Activated T-cell treated with anti-CD3 and anti-CD28 coated beads, Interleukin-2, amount 50 U/mL, for 72 hours (primary cell): ENCODE results near the gene P2RY8. TPM values are rescaled to one million over a fixed set of nuclear protein-coding genes. Genes with fewer than 3 reads are reported as not detected.
"Not testable (repeated sequence)": the region's sequence is repeated elsewhere in the genome, so short reads cannot be mapped to it uniquely, and the experiment has no call there.

ENCODE experiments used
- ATAC-seq, 2 donors: fragments of 150-1000 bp; cut with Tn5 transposase; replicated peaks in 1 of 2; 2 replicates each; pipeline ENCODE4 v1.10.0; 2021; ENCODE audit warnings: moderate library complexity in 2 of 2, mild to moderate bottlenecking in 1 of 2
- DNase-seq, 2 donors: peaks; one replicate each; pipeline ENCODE4 v3.0.0; 2021 to 2022; ENCODE audit warnings: mixed read lengths in 1 of 2
- H3K27ac Mint-ChIP-seq: one replicate; pipeline ENCODE4 v1.8.0; 2022; ENCODE audit warnings: mild to moderate bottlenecking, moderate library complexity, mixed read lengths
- H3K27me3 Mint-ChIP-seq: one replicate; pipeline ENCODE4 v1.8.0; 2022; ENCODE audit warnings: low read depth, mixed read lengths
- H3K36me3 Mint-ChIP-seq, 2 donors: one replicate each; pipeline ENCODE4 v1.8.0; 2022; ENCODE audit warnings: mixed read lengths in 2 of 2, mild to moderate bottlenecking in 1 of 2; ENCODE audit not compliant: insufficient read depth in 2 of 2
- H3K4me1 Mint-ChIP-seq: one replicate; pipeline ENCODE4 v1.8.0; 2022; ENCODE audit warnings: low read depth, mixed read lengths
- H3K4me3 Mint-ChIP-seq, 2 donors: one replicate each; pipeline ENCODE4 v1.8.0; 2022; ENCODE audit warnings: mild to moderate bottlenecking in 2 of 2, mixed read lengths in 2 of 2, moderate library complexity in 2 of 2
- H3K9me3 Mint-ChIP-seq, 2 donors: one replicate each; pipeline ENCODE4 v1.8.0; 2022; ENCODE audit warnings: mixed read lengths in 2 of 2
- total RNA-seq, 2 donors: library from RNA; stranded (reverse); gene quantifications; one replicate each; pipeline ENCODE4 v1.2.3, GENCODE V29; 2022

P2RY8 gene
- 10 to 100 TPM; 40.1 to 45.7 TPM for total RNA-seq

- H3K27ac Mint-ChIP-seq = peak within 1 kb of the TSS; percentile 96
- DNase-seq = peak; percentile 82 to 84
- H3K4me3 Mint-ChIP-seq = peak within 1 kb of the TSS; percentile 92 to 93
- ATAC-seq = peak; percentile 74 to 77
- no peaks in the 10 kb centered on the region for H3K27me3 Mint-ChIP-seq
- no peaks in the 10 kb centered on the region for H3K9me3 Mint-ChIP-seq
- H3K4me1 Mint-ChIP-seq = peaks cover 24% of the 10 kb centered on the region
- peaks cover 7 to 9% of the 10 kb centered on the region in 2 donors for H3K36me3 Mint-ChIP-seq
Observed at GRCh38 chrX:1537031-1537715, at the start of gene P2RY8. Gene P2RY8 (minus strand): TSS chrX:1537185. CDS start chrX:1466558, 70,627 bp downstream.

- no peaks in the 10 kb centered on the region for H3K36me3 Mint-ChIP-seq
- peaks cover 32% of the 10 kb centered on the region for H3K4me1 Mint-ChIP-seq
- H3K9me3 Mint-ChIP-seq = no peaks in the 10 kb centered on the region
- no peak for ATAC-seq
- no peak for DNase-seq
- H3K4me3 Mint-ChIP-seq = no peak overlapping the region
- no peaks in the 10 kb centered on the region for H3K27me3 Mint-ChIP-seq
- peak overlapping the region; percentile 100 for H3K27ac Mint-ChIP-seq
Observed at GRCh38 chrX:1584237-1585011, 47.4 kb upstream of the P2RY8 start.

GRCh38 chrX:1582686-1583437 is 45.9 kb upstream of the P2RY8 start:
- Mint-ChIP-seq H3K27ac (peak overlapping the region; percentile 100), H3K4me3 (peak overlapping the region; percentile 56 to 58), H3K9me3 (no peaks in the 10 kb centered on the region), H3K36me3 (no peaks in the 10 kb centered on the region), H3K4me1 (peaks cover 29% of the 10 kb centered on the region), H3K27me3 (no peaks in the 10 kb centered on the region)
- ATAC-seq (peak; percentile 96 to 98), DNase-seq (peak; percentile 78 to 79)

GRCh38 chrX:1581132-1581531 is 44.1 kb upstream of the P2RY8 start:
- Mint-ChIP-seq H3K9me3 (no peaks in the 10 kb centered on the region), H3K36me3 (no peaks in the 10 kb centered on the region), H3K27ac (no peak overlapping the region), H3K4me1 (peaks cover 29% of the 10 kb centered on the region), H3K27me3 (no peaks in the 10 kb centered on the region), H3K4me3 (peak overlapping the region in 1 of 2 donors; percentile 32)
- ATAC-seq = peak; percentile 43 to 46
- peak; percentile 76 to 85 for DNase-seq

- Mint-ChIP-seq H3K9me3 (no peaks in the 10 kb centered on the region), H3K27me3 (no peaks in the 10 kb centered on the region), H3K27ac (no peak overlapping the region), H3K36me3 (no peaks in the 10 kb centered on the region), H3K4me3 (no peak overlapping the region), H3K4me1 (peaks cover 25% of the 10 kb centered on the region)
- ATAC-seq (no peak), DNase-seq (no peak)
Observed at GRCh38 chrX:1578511-1579173, 41.7 kb upstream of the P2RY8 start.

- Mint-ChIP-seq H3K4me3 (no peak overlapping the region), H3K27me3 (no peaks in the 10 kb centered on the region), H3K36me3 (no peaks in the 10 kb centered on the region), H3K4me1 (peaks cover 18% of the 10 kb centered on the region), H3K27ac (no peak overlapping the region), H3K9me3 (no peaks in the 10 kb centered on the region)
- ATAC-seq (no peak), DNase-seq (no peak)
Observed at GRCh38 chrX:1577845-1578244, 40.9 kb upstream of the P2RY8 start.

GRCh38 chrX:1576201-1576992 is 39.4 kb upstream of the P2RY8 start:
- H3K4me1 Mint-ChIP-seq = peaks cover 7% of the 10 kb centered on the region
- no peaks in the 10 kb centered on the region for H3K27me3 Mint-ChIP-seq
- H3K36me3 Mint-ChIP-seq = no peaks in the 10 kb centered on the region
- no peak overlapping the region for H3K4me3 Mint-ChIP-seq
- ATAC-seq (peak; percentile 31 to 32), DNase-seq (no peak)
- H3K9me3 Mint-ChIP-seq = no peaks in the 10 kb centered on the region
- no peak overlapping the region for H3K27ac Mint-ChIP-seq

- H3K36me3 Mint-ChIP-seq, H3K27me3 Mint-ChIP-seq, H3K9me3 Mint-ChIP-seq, DNase-seq, ATAC-seq, H3K27ac Mint-ChIP-seq, H3K4me3 Mint-ChIP-seq: not testable (repeated sequence)
- peaks cover 19% of the 10 kb centered on the region for H3K4me1 Mint-ChIP-seq
Observed at GRCh38 chrX:1574181-1574580, 37.2 kb upstream of the P2RY8 start.

- H3K36me3 Mint-ChIP-seq = peaks cover 3 to 4% of the 10 kb centered on the region in 2 donors
- H3K9me3 Mint-ChIP-seq = peaks cover 0 to 4% of the 10 kb centered on the region in 2 donors
- H3K27me3 Mint-ChIP-seq = no peaks in the 10 kb centered on the region
- peak overlapping the region in 1 of 2 donors; percentile 36 for H3K4me3 Mint-ChIP-seq
- DNase-seq = no peak
- peaks cover 35% of the 10 kb centered on the region for H3K4me1 Mint-ChIP-seq
- no peak overlapping the region for H3K27ac Mint-ChIP-seq
- no peak for ATAC-seq
Observed at GRCh38 chrX:1564750-1565683, 28.0 kb upstream of the P2RY8 start.

- H3K27me3 Mint-ChIP-seq, ATAC-seq, H3K36me3 Mint-ChIP-seq, H3K27ac Mint-ChIP-seq, H3K9me3 Mint-ChIP-seq, DNase-seq, H3K4me3 Mint-ChIP-seq: not testable (repeated sequence)
- H3K4me1 Mint-ChIP-seq = peaks cover 25% of the 10 kb centered on the region
Observed at GRCh38 chrX:1564077-1564476, 27.1 kb upstream of the P2RY8 start.

GRCh38 chrX:1561164-1561563 is 24.2 kb upstream of the P2RY8 start:
- DNase-seq (no peak), ATAC-seq (no peak)
- H3K4me3 Mint-ChIP-seq = peak overlapping the region in 1 of 2 donors; percentile 27
- peak overlapping the region; percentile 21 for H3K27ac Mint-ChIP-seq
- peaks cover 2 to 3% of the 10 kb centered on the region in 2 donors for H3K9me3 Mint-ChIP-seq
- no peaks in the 10 kb centered on the region for H3K27me3 Mint-ChIP-seq
- H3K36me3 Mint-ChIP-seq = no peaks in the 10 kb centered on the region
- peaks cover 23% of the 10 kb centered on the region for H3K4me1 Mint-ChIP-seq
